Urinary bladder (tissue), 4 donors: ENCODE results near the gene GLIS2. TPM values are rescaled to one million over a fixed set of nuclear protein-coding genes. Genes with fewer than 3 reads are reported as not detected.

Source experiments
- DNase-seq: peaks from one replicate; pipeline ENCODE4 v3.0.0-alpha.2; 2015; ENCODE audit errors: extremely low spot score
- H3K27ac ChIP-seq: one replicate; pipeline ENCODE4 v1.5.1; 2013; ENCODE audit warnings: low read depth, mild to moderate bottlenecking, moderate library complexity
- H3K36me3 ChIP-seq: one replicate; pipeline ENCODE4 v1.6.1; 2013; ENCODE audit warnings: mild to moderate bottlenecking, moderate library complexity; ENCODE audit not compliant: insufficient read depth
- H3K4me1 ChIP-seq: one replicate; pipeline ENCODE4 v1.6.1; 2013; ENCODE audit warnings: mild to moderate bottlenecking, moderate library complexity; ENCODE audit not compliant: insufficient read depth
- H3K4me3 ChIP-seq: one replicate; pipeline ENCODE4 v1.5.1; 2013; ENCODE audit warnings: low read depth, low read length
- WGBS: extraction: QIAGEN DNeasy Blood & Tissue Kit; methylation state at CpG from one replicate; pipeline ENCODE4 v1.1.7; 2013; 5-methylcytosine and 5-hydroxymethylcytosine counted together
- polyA plus RNA-seq: library from polyadenylated mRNA; stranded (reverse); fragments of 200-250 nt; gene quantifications from one replicate; pipeline ENCODE4 v1.2.3, GENCODE V29; 2013
- total RNA-seq: library from RNA; depleted of rRNA; stranded (reverse); fragments of >200 nt; gene quantifications from one replicate; pipeline ENCODE4 v1.2.3, GENCODE V29; 2014
- donor health status: healthy with polysubstance abuse.
- donor health status: healthy.

GLIS2 gene
- total and polyA plus RNA-seq, 2 donors: 6.1 to 22.1 TPM

- no peak for DNase-seq
- Histone ChIP-seq H3K4me3 (no peak overlapping the region), H3K27ac (no peak overlapping the region), H3K36me3 (no peaks in the 10 kb centered on the region), H3K4me1 (no peaks in the 10 kb centered on the region)
- 14% methylated on average over 22 of the region's 22 CpGs for WGBS
Observed at GRCh38 chr16:4288148-4288921, 27.5 kb upstream of the GLIS2 start.

GRCh38 chr16:4290236-4290830 is 25.5 kb upstream of the GLIS2 start:
- H3K27ac ChIP-seq: no peak overlapping the region
- no peak overlapping the region for H3K4me3 ChIP-seq
- no peaks in the 10 kb centered on the region for H3K36me3 ChIP-seq
- DNase-seq: no peak
- H3K4me1 ChIP-seq: no peaks in the 10 kb centered on the region
- 73% methylated on average over 8 of the region's 8 CpGs for WGBS

- H3K4me1 ChIP-seq: no peaks in the 10 kb centered on the region
- no peak overlapping the region for H3K27ac ChIP-seq
- WGBS: 93% methylated on average over 4 of the region's 4 CpGs
- no peak for DNase-seq
- no peak overlapping the region for H3K4me3 ChIP-seq
- no peaks in the 10 kb centered on the region for H3K36me3 ChIP-seq
Observed at GRCh38 chr16:4291699-4292098, 24.2 kb upstream of the GLIS2 start.

DNA sequence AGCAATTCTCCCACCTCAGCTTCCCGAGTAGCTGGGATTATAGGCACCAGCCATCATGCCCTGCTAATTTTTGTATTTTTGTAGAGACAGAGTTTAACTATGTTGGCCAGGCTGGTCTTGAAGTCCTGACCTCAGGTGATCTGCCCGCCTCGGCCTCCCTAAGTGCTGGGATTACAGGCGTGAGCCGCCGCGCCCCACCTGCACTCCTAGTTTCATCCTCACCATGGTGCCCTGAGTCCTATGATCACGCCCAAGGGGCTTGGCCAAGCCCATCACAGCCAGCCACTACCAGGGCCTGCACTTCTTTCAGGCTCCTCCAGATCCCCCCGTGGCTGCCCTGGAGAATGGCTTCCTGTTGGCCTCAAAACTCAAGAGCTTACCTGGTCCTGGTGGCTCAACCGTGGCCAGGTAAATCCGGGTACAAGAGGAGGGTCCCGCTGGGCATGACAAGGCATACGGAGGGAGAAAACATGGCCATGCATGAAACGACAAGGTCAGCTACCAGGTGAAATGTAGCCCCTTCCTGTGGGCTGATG is 22.6 kb upstream of the GLIS2 start:
- H3K4me3 ChIP-seq: no peak overlapping the region
- H3K36me3 ChIP-seq: no peaks in the 10 kb centered on the region
- WGBS: 61% methylated on average over 14 of the region's 14 CpGs
- no peaks in the 10 kb centered on the region for H3K4me1 ChIP-seq
- no peak overlapping the region for H3K27ac ChIP-seq
- DNase-seq: no peak

DNA sequence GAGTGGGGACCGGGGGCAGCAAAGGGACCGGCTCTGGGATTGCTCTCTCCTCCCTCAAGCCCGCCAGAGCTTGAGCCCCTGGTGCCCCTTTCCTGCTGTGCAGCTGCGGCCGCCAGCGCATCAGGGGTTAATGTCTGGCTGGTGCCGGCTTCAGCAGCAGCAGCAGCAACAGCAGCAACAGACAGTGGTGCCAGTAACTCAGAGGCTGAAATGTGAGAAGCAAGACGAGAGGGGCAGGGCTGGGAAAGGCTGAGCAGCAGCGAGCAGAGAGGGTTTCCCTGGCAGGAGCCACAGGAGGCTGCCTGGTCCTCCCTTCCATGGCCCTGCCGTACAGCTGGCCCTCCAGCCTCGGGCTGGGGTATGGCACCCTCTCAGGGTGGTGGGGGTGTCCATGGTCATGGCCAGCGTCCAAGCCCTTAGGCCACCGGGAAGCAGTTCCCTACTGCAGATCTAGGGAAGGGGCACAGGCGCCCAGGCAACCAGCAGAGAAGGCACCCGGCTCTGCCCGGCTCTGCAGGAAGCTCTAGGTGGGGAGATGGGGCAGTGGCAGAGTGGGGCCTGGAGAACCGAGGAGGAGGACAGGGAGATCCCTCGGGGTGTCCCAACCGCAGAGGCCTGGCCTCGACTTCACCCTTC is 21.9 kb upstream of the GLIS2 start:
- H3K4me3 ChIP-seq: no peak overlapping the region

DNA sequence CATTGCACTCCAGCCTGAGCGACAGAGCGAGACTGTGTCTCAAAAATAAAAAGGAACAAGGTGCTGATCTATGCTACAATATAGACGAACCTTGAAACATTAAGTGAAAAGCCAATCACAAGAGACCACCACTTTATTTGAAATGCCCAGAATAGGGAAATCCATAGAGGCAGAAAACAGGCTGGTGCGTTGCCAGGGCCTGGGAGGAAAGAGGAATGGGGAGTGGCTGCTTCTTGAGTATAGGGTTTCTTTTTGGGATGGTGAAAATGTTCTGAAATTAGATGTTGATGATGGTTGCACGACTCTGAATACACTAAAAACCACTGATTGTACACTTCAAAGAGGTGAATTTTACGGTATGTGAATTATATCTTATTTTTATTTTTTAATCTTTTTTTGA is 20.3 kb upstream of the GLIS2 start:
- 90% methylated on average over 6 of the region's 6 CpGs for WGBS
- H3K4me3 ChIP-seq: no peak overlapping the region
- no peaks in the 10 kb centered on the region for H3K36me3 ChIP-seq
- no peak for DNase-seq
- no peak overlapping the region for H3K27ac ChIP-seq
- H3K4me1 ChIP-seq: no peaks in the 10 kb centered on the region

More for the DNA sequence above, 21.9 kb upstream of the GLIS2 start:
- no peak for DNase-seq
- 11% methylated on average over 20 of the region's 20 CpGs for WGBS
- Histone ChIP-seq H3K27ac (no peak overlapping the region), H3K4me1 (no peaks in the 10 kb centered on the region), H3K36me3 (no peaks in the 10 kb centered on the region)

- H3K36me3 ChIP-seq: no peaks in the 10 kb centered on the region
- DNase-seq: no peak
- 87% methylated on average over 6 of the region's 6 CpGs for WGBS
- H3K4me1 ChIP-seq: no peaks in the 10 kb centered on the region
- no peak overlapping the region for H3K27ac ChIP-seq
- H3K4me3 ChIP-seq: no peak overlapping the region
Observed at GRCh38 chr16:4297480-4297879, 18.4 kb upstream of the GLIS2 start.

DNA sequence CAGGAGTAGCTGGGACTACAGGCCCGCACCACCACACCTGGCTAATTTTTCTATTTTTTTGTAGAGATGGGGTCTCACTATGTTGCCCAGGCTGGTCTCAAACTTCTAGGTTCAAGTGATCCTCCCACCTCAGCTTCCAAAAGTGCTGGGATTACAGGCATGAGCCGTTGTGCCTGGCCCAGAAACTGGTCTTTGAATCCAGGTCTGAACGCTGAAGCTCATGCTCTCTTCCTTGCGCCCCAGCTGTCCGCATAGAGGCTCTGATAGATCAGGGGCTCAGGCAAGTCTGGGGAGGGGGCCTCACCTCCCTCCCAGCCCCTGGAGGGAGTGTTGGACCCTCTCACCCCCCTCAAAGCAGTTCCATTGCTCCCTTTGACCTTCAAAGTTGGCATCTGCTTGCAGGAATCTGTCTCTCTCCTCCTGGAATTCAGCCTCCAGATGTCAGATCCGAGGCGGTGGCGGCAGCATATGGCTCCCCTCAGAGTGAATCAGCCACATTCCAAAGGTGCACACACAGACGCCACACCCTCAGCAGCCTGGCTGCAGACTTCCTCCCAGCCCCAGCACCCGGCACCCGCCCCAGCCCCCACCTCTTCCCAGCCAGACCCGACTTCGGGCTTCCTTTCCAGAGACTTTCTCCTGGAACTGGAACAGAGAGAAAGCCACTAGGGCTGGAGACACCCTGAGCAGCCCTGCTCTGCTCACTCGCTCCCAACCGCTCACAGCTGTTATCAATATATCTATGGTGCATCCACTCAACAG is 16.9 kb upstream of the GLIS2 start:
- WGBS: 24% methylated on average over 15 of the region's 15 CpGs
- no peak overlapping the region for H3K27ac ChIP-seq
- H3K4me1 ChIP-seq: no peaks in the 10 kb centered on the region
- DNase-seq: peak; percentile 66
- H3K4me3 ChIP-seq: no peak overlapping the region
- H3K36me3 ChIP-seq: no peaks in the 10 kb centered on the region

DNA sequence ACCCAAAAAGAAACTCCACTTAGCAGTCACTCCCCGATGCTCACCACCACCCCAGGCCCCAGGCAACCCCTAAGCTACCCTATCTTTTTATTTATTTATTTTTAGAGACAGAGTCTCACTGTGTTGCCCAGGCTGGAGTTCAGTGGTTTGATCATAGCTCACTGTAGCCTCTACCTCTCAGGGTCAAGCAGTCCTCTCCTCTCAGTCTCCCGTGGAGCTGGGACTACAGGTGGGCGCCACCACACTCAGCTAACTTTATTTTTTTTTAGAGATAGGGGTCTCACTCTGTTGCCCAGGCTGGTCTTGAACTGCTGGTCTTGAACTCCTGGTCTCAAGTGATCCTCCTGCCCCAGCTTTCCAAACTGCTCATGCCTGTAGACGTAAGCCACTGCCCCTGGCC is 14.7 kb upstream of the GLIS2 start:
- no peak overlapping the region for H3K27ac ChIP-seq
- WGBS: 99% methylated on average over 4 of the region's 4 CpGs
- H3K4me3 ChIP-seq: no peak overlapping the region
- no peaks in the 10 kb centered on the region for H3K36me3 ChIP-seq
- no peak for DNase-seq
- no peaks in the 10 kb centered on the region for H3K4me1 ChIP-seq

DNA sequence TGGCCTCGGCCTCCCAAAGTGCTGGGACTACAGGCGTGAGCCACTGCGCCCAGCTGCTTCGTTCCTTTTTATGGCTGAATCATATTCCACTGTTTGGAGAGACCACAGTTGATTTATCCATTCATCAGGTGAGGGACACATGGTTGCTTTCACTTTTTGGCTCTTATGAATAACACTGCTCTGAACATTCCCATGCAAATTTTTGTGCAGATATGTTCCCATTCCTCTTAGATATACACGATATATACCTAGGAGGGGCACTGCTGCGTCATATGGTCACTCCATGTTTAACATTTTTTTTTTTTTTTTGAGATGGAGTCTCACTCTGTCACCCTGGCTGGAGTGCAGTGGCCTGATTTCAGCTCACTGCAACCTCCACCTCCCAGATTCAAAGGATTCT is 13.9 kb upstream of the GLIS2 start:
- WGBS: 96% methylated on average over 6 of the region's 6 CpGs
- Histone ChIP-seq H3K4me1 (no peaks in the 10 kb centered on the region), H3K36me3 (no peaks in the 10 kb centered on the region), H3K27ac (no peak overlapping the region), H3K4me3 (no peak overlapping the region)
- no peak for DNase-seq

- whole genome bisulfite sequencing: 71% methylated on average over 13 of the region's 13 CpGs
- H3K27ac ChIP-seq: no peak overlapping the region
- no peak for DNase-seq
- H3K36me3 ChIP-seq: no peaks in the 10 kb centered on the region
- no peak overlapping the region for H3K4me3 ChIP-seq
- no peaks in the 10 kb centered on the region for H3K4me1 ChIP-seq
Observed at GRCh38 chr16:4303973-4304372, 11.9 kb upstream of the GLIS2 start.

GRCh38 chr16:4306470-4307214 is 9.2 kb upstream of the GLIS2 start:
- no peak for DNase-seq

More at GRCh38 chr16:4306470-4307214, 9.2 kb upstream of the GLIS2 start:
- Histone ChIP-seq H3K4me3 (peak overlapping the region; percentile 25), H3K27ac (peak overlapping the region; percentile 28), H3K4me1 (no peaks in the 10 kb centered on the region), H3K36me3 (no peaks in the 10 kb centered on the region)
- 70% methylated on average over 16 of the region's 16 CpGs for WGBS
